Measurements from ENCODE around the gene SYT8.

The SYT8 gene

DNA sequence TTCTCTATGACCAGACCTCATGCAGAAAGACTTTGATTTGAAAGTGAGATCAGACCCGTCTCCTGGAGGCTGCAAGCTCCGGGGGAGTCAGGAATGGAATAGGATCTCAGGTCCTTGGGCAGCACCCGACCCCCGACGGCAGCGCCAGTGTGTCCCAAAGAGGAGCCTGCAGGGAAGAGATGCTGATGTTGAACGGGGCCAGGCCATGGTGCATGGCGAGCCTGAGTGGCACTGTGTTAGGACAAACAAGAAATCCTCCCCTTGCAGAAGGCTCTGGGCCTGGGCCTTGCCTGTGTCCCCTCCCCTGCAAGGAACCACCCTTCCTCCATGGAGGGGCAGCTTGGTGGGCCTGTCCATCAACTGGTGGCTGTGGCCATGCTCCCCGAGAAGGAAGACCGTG, 20.1 kb upstream of the SYT8 start:
- TF ChIP-seq, protein P1, sequence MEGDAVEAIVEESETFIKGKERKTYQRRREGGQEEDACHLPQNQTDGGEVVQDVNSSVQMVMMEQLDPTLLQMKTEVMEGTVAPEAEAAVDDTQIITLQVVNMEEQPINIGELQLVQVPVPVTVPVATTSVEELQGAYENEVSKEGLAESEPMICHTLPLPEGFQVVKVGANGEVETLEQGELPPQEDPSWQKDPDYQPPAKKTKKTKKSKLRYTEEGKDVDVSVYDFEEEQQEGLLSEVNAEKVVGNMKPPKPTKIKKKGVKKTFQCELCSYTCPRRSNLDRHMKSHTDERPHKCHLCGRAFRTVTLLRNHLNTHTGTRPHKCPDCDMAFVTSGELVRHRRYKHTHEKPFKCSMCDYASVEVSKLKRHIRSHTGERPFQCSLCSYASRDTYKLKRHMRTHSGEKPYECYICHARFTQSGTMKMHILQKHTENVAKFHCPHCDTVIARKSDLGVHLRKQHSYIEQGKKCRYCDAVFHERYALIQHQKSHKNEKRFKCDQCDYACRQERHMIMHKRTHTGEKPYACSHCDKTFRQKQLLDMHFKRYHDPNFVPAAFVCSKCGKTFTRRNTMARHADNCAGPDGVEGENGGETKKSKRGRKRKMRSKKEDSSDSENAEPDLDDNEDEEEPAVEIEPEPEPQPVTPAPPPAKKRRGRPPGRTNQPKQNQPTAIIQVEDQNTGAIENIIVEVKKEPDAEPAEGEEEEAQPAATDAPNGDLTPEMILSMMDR (IDR thresholded peaks at IDR 0.05): no peak

DNA sequence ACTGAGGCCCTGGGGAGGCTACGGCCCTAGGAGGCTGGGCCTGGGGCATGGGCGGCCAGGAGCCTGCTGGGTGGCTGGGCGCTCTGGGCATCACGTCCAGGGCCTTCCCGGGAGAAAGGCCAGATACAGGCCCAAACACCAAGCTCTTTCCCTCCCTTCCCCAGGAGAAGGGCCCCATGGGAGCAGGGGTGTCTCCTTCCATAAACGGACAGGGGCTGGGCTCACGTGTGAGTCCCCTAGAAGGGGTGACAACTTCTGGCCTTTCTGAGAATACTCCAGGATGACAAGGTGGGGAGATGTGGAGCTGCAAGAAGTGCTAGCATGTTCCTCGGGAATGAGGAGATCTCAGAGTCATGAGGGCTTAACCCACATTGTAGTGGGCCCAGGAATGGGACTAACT, 19.5 kb upstream of the SYT8 start:
- TF ChIP-seq, protein P1 (IDR thresholded peaks at IDR 0.05): no peak

DNA sequence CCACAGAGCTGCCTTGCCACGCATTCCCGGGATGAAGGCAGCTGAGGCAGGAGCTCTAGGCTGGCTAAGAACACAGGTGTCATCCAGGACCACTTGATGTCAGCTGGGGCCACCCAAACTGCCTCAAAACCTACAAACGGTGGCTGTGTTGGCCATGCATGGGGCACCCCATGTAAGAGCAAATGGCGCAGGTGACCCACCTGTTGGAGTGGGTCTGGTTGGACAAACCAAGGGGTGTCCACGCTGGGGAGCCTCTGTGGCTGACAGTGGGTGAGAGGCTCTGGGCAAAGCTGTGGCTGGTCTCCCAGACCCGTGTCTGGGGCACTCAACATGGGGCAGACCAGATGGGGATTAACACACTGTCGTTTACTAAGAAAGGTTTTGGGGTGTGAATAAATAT, 19.0 kb upstream of the SYT8 start:
- TF ChIP-seq, protein P1 (IDR thresholded peaks at IDR 0.05): no peak

DNA sequence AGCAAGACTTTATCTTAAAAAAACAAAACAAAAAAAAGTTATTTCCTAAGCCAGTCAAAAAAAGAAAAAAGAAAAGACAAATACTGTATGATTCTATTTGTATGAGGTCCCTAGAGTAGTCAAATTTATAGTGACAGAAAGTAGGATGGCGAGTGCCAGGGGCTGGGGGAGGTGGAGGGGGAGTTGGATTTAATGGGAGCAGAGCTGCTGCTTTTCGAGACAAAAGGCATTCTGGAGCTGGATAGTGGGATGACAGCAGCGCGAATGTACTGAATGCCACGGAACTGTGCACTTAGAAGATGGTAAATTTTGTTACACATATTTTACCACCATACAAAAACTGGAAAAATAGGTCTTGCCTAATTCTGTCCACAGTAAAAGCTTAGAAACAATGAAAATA, 17.8 kb upstream of the SYT8 start:
- TF ChIP-seq, protein P1 (IDR thresholded peaks at IDR 0.05): no peak

DNA sequence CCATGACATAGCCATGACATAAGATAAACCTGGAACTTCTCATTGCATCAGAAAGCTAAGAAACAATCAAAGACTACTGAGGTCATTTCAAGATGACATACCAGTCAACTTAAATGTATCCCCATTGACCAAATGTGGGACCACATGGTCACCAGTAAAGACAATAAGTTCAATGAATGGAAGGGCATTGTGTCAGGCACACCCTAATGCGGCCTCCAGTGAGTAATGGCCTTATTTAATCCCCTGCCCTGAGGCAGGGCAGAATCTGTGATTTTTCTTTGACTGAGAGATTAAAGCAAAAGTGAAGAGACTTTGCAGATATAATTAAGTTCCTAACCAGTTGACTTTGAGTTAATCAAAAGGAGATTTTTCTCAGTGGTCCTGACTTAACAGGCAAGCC, 17.3 kb upstream of the SYT8 start:
- TF ChIP-seq, protein P1 (IDR thresholded peaks at IDR 0.05): no peak

DNA sequence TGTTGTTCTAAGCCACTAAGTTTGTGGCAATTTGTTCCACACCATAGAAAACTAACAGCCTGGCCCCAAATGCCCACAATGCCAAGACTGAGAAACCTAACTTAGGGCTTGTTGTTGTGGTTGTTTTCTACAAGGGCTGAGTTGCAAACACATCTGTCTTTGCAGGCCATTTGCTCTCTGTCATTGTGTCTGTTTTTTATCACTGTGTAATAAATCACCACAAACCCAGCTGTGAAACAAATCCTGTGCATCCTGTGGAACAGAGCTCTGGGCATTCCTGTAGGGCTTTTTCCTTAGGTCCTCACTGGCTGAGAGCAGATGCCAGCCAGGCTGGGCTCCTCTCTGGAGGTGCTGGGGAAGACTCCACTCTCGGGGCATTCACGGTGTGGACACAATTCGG, 15.7 kb upstream of the SYT8 start:
- TF ChIP-seq, protein P1 (IDR thresholded peaks at IDR 0.05): no peak

DNA sequence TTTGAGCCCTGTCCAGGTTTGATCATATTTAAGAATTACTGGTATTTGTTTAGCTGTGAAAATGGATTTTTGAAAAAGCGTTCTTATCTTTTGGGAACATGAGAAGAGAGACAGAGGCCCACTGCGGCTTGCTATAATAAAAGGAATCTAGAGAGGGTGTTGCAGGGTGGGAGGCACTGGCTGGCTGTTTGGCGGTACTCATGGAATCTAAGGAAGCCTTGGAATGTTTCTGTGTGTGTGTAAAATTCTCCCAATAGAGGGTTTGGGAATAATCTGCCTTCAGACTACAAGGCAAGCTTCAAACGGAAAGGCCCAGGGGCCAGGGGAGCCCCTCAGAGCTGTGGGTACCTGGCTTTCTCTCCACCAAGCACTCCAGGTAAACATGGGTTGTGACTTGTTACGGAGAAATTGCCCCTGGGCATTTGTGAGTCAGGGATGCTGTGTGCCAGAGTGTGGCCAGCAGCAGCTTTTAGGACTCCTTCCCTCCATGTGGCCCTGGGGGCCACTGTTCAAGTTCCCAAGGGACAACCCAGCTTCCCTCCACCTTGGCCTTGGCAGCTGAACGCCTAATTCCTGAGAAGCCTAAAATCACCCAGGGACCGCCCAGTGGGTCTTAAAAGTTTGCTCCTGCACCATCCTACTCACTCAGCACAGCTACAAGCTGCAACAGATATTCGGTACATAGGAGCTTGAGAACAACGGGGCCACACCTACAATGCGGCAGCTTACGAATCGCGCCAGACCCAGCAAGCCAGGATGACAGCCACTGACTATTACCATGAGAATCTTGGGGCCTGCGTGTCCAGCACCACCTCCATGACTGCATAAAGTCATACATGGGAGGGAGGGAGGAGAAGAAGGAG, 14.1 kb upstream of the SYT8 start:
- TF ChIP-seq, protein P1 (IDR thresholded peaks at IDR 0.05): no peak

Measured in LNCAP (cell line).